HepG2 (cell line): ENCODE data around the gene TMTC3. TPM values are rescaled to one million over a fixed set of nuclear protein-coding genes. Genes with fewer than 3 reads are reported as not detected.

Experiments
- EZH2 ChIP-seq: conservative IDR thresholded peaks from 2 replicates; pipeline ENCODE4 v1.6.1; 2012; ENCODE audit warnings: mild to moderate bottlenecking, low read depth, low read length, moderate library complexity
- GPN1 ChIP-seq: sonication (generic); formaldehyde crosslinking; IDR thresholded peaks from 2 replicates; pipeline ENCODE4 v1.5.1; 2020; ENCODE audit warnings: missing genetic modification reagents, borderline replicate concordance
- KLF9 ChIP-seq: IDR thresholded peaks from 2 replicates; pipeline ENCODE4 v1.6.1; 2016; ENCODE audit warnings: low read depth
- ZBTB3 ChIP-seq: sonication (generic); formaldehyde crosslinking; IDR thresholded peaks from 2 replicates; pipeline ENCODE4 v1.4.0; 2020; ENCODE audit warnings: low read depth, mild to moderate bottlenecking, moderate library complexity, missing genetic modification reagents, borderline replicate concordance
- ZBTB46 ChIP-seq: sonication (generic); formaldehyde crosslinking; IDR thresholded peaks from 2 replicates; pipeline ENCODE4 v1.4.0; 2020; ENCODE audit warnings: mild to moderate bottlenecking, missing genetic modification reagents, borderline replicate concordance
- ZMYM4 ChIP-seq: sonication (generic); formaldehyde crosslinking; IDR thresholded peaks from 2 replicates; pipeline ENCODE4 v1.8.1; 2023; ENCODE audit warnings: mild to moderate bottlenecking, missing genetic modification reagents
- ZNF616 ChIP-seq: sonication (generic); formaldehyde crosslinking; IDR thresholded peaks from 2 replicates; pipeline ENCODE4 v1.5.0; 2020; ENCODE audit warnings: low read depth, mild to moderate bottlenecking, missing genetic modification reagents
- polyA plus RNA-seq, 8 experiments: library from polyadenylated mRNA; depleted of rRNA in 3 of 8; stranded (reverse) in 7 of 8; unstranded in 1 of 8; fragments of >200 nt; fragmentation: Illumina TruSeq in 4 of 8; extraction: Trizol in 4 of 8; gene quantifications; 2 replicates each; pipeline versions ENCODE4 v1.2.1 to v1.2.3, GENCODE V29; 2011 to 2016; ENCODE audit warnings: low read depth in 4 of 8, missing spikeins in 1 of 8, mixed read lengths in 1 of 8; ENCODE audit not compliant: insufficient read depth in 1 of 8
- total RNA-seq, 5 experiments: library from RNA; depleted of rRNA; stranded (reverse); fragments of >200 nt; fragmentation: Illumina TruSeq; extraction: Trizol; gene quantifications; 2 replicates each; pipeline ENCODE4 v1.2.3, GENCODE V29; 2016; ENCODE audit warnings: low read depth in 1 of 5

The TMTC3 gene
- total and polyA plus RNA-seq, 2 of the 13 experiments (the other 11 are each of a cell fraction or from before 2014, with no cell fraction given) = 6.3 to 22.5 TPM

GRCh38 chr12:88248606-88249005 lies 106.5 kb downstream of the TMTC3 start (continued):
- TF ChIP-seq ZMYM4 (CRISPR knock-in tag) (no peak), ZBTB46 (CRISPR knock-in tag) (no peak), ZNF616 (CRISPR knock-in tag) (no peak), KLF9 (CRISPR knock-in tag) (no peak), GPN1 (CRISPR knock-in tag) (no peak), ZBTB3 (no peak), EZH2 (no peak)

Other genes starting within 250 kb of the TMTC3 start
- not detected in 2 replicates for gene C12orf50, start 112.9 kb upstream of the TMTC3 start, total RNA-seq (2016; rRNA removed; fragmentation: Illumina TruSeq; extraction: Trizol)
- 0.13 TPM in 1 of 2 replicates, not detected in the other for gene C12orf50, start 112.9 kb upstream of the TMTC3 start, polyA plus RNA-seq (2011; rRNA removed)
- 10.8 and 13.2 TPM in 2 replicates for gene CEP290, start 219 bp upstream of the TMTC3 start, total RNA-seq (2016; rRNA removed; fragmentation: Illumina TruSeq; extraction: Trizol)
- gene CEP290, start 219 bp upstream of the TMTC3 start, polyA plus RNA-seq (2011; rRNA removed) = 2.4 TPM in 2 replicates